Gastrocnemius medialis (tissue), 4 donors: ENCODE results near the gene ADIPOQ. TPM values are rescaled to one million over a fixed set of nuclear protein-coding genes. Genes with fewer than 3 reads are reported as not detected.
A peak's percentile ranks its signal among the peaks of the same experiment; 100 is the strongest.

ENCODE experiments used
- ATAC-seq, 2 donors: fragments of 150-250 bp; one replicate each; pipeline ENCODE4 v1.9.1; 2016
- DNase-seq, 2 donors: peaks; one replicate each; pipeline ENCODE4 v3.0.0-alpha.2; 2019
- H3K27ac ChIP-seq, 4 donors: fragments of 200-600 bp; sonication (generic); 1 replicate in 1 of 4; 2 replicates in 3 of 4; pipeline ENCODE4 v1.5.1; 2016 to 2018; ENCODE audit warnings: mild to moderate bottlenecking in 2 of 4, moderate library complexity in 1 of 4
- H3K27me3 ChIP-seq, 3 donors: fragments of 200-600 bp; sonication (generic) in 2 of 3; 1 replicate in 1 of 3; 2 replicates in 2 of 3; pipeline versions ENCODE4 v1.5.1 to v1.6.0; 2016 to 2019; ENCODE audit warnings: mild to moderate bottlenecking in 1 of 3, moderate library complexity in 1 of 3
- H3K36me3 ChIP-seq, 2 donors: fragments of 200-600 bp; sonication (generic) in 1 of 2; one replicate each; pipeline ENCODE4 v1.5.1; 2017 to 2018
- H3K4me1 ChIP-seq, 2 donors: fragments of 200-600 bp; sonication (generic) in 1 of 2; one replicate each; pipeline ENCODE4 v1.5.1; 2016 to 2017; ENCODE audit warnings: mild to moderate bottlenecking in 2 of 2
- H3K4me3 ChIP-seq, 4 donors: fragments of 200-600 bp; sonication (generic) in 3 of 4; 1 replicate in 1 of 4; 2 replicates in 3 of 4; pipeline ENCODE4 v1.5.1; 2016 to 2019; ENCODE audit warnings: mild to moderate bottlenecking in 2 of 4
- H3K9me3 ChIP-seq, 3 donors: fragments of 200-600 bp; sonication (generic) in 2 of 3; 1 replicate in 1 of 3; 2 replicates in 2 of 3; pipeline ENCODE4 v1.5.1; 2016 to 2019
- CTCF ChIP-seq, 5 experiments: fragments of 450-650 bp in 3 of 5; fragments of 200-600 bp in 2 of 5; sonication (generic) in 2 of 5; IDR thresholded peaks in 4 of 5; conservative IDR thresholded peaks in 1 of 5; 1 replicate in 4 of 5; 2 replicates in 1 of 5; pipeline ENCODE4 v1.5.1; 2016 to 2019; ENCODE audit warnings: antibody characterized with exemption in 5 of 5, mild to moderate bottlenecking in 3 of 5, moderate library complexity in 3 of 5
- POLR2A ChIP-seq, 2 donors: fragments of 450-650 bp; IDR thresholded peaks; one replicate each; pipeline ENCODE4 v1.6.1; 2017; ENCODE audit warnings: antibody characterized with exemption in 2 of 2, mild to moderate bottlenecking in 2 of 2, moderate library complexity in 2 of 2
- in situ Hi-C, 4 donors: fragments of 200-750 bp; cut with MboI; loops; one replicate each; pipeline versions ENCODE4 v1.15.0 to v1.8.0; 2017; ENCODE audit warnings: low sequenced_read_pairs in 4 of 4
- intact Hi-C: fragments of 100-400 bp; cut with DNase I; formaldehyde crosslinking; loops from one replicate; pipeline ENCODE4 v1.15.1; 2023; ENCODE audit warnings: low total_unique reads
- total RNA-seq, 4 donors: library from RNA; depleted of rRNA; stranded (reverse); fragments of >200 nt; gene quantifications; one replicate each; pipeline versions ENCODE4 v1.1.0 to v1.2.3, GENCODE V29; 2016

Gene ADIPOQ
- total RNA-seq, 4 donors from 2014 or later: 0.33 to 4.1 (median 1.8) TPM

- in situ Hi-C loops (no loop called here), intact Hi-C loops (no loop called here)
- Histone ChIP-seq H3K36me3 (no peaks in the 10 kb centered on the region), H3K4me1 (no peaks in the 10 kb centered on the region), H3K27ac (no peak overlapping the region), H3K9me3 (no peaks in the 10 kb centered on the region), H3K27me3 (no peaks in the 10 kb centered on the region), H3K4me3 (no peak overlapping the region)
- no peak for TF ChIP-seq CTCF (IDR thresholded peaks at IDR 0.05 in 4 of 5, conservative IDR thresholded peaks at IDR 0.05 in 1 of 5)
- TF ChIP-seq POLR2A (IDR thresholded peaks at IDR 0.05): no peak
- no peak for ATAC-seq
- DNase-seq: no peak
These were observed 52.9 kb downstream of the ADIPOQ start for GRCh38 chr3:186895406-186895805.

- DNase-seq (no peak), ATAC-seq (no peak)
- no peaks in the 10 kb centered on the region for H3K27me3 ChIP-seq
- H3K9me3 ChIP-seq: no peaks in the 10 kb centered on the region
- intact Hi-C loops: no loop called here
- TF ChIP-seq CTCF (IDR thresholded peaks at IDR 0.05 in 4 of 5, conservative IDR thresholded peaks at IDR 0.05 in 1 of 5) (no peak), POLR2A (IDR thresholded peaks at IDR 0.05) (no peak)
- H3K4me1 ChIP-seq: no peaks in the 10 kb centered on the region
- H3K4me3 ChIP-seq: no peak overlapping the region
- H3K36me3 ChIP-seq: no peaks in the 10 kb centered on the region
- H3K27ac ChIP-seq: no peak overlapping the region
- in situ Hi-C loops: no loop called here
These were observed 53.5 kb downstream of the ADIPOQ start for GRCh38 chr3:186896006-186896405.

GRCh38 chr3:186896875-186897274, 54.4 kb downstream of the ADIPOQ start:
- Histone ChIP-seq H3K4me1 (no peaks in the 10 kb centered on the region), H3K4me3 (no peak overlapping the region), H3K36me3 (no peaks in the 10 kb centered on the region), H3K9me3 (no peaks in the 10 kb centered on the region), H3K27me3 (no peaks in the 10 kb centered on the region), H3K27ac (no peak overlapping the region)
- no peak for TF ChIP-seq CTCF (IDR thresholded peaks at IDR 0.05 in 4 of 5, conservative IDR thresholded peaks at IDR 0.05 in 1 of 5)
- TF ChIP-seq POLR2A (IDR thresholded peaks at IDR 0.05): no peak
- ATAC-seq (no peak), DNase-seq (no peak)
- in situ Hi-C loops: no loop called here
- intact Hi-C loops: no loop called here

- TF ChIP-seq CTCF (IDR thresholded peaks at IDR 0.05 in 4 of 5, conservative IDR thresholded peaks at IDR 0.05 in 1 of 5): no peak
- TF ChIP-seq POLR2A (IDR thresholded peaks at IDR 0.05): no peak
- Histone ChIP-seq H3K27ac (peak overlapping the region in 1 of 4 donors; percentile 22), H3K4me3 (no peak overlapping the region), H3K27me3 (no peaks in the 10 kb centered on the region), H3K4me1 (no peaks in the 10 kb centered on the region), H3K9me3 (no peaks in the 10 kb centered on the region), H3K36me3 (no peaks in the 10 kb centered on the region)
- ATAC-seq: peak in 1 of 2 donors; percentile 27
- in situ Hi-C loops (no loop called here), intact Hi-C loops (no loop called here)
- no peak for DNase-seq
These were observed 58.7 kb downstream of the ADIPOQ start for GRCh38 chr3:186901135-186901734.

GRCh38 chr3:186902154-186902553, 59.6 kb downstream of the ADIPOQ start:
- ATAC-seq: no peak
- intact Hi-C loops (no loop called here), in situ Hi-C loops (no loop called here)
- Histone ChIP-seq H3K4me3 (no peak overlapping the region), H3K27me3 (no peaks in the 10 kb centered on the region), H3K4me1 (no peaks in the 10 kb centered on the region), H3K27ac (no peak overlapping the region), H3K36me3 (no peaks in the 10 kb centered on the region), H3K9me3 (no peaks in the 10 kb centered on the region)
- no peak for TF ChIP-seq CTCF (IDR thresholded peaks at IDR 0.05 in 4 of 5, conservative IDR thresholded peaks at IDR 0.05 in 1 of 5)
- no peak for TF ChIP-seq POLR2A (IDR thresholded peaks at IDR 0.05)
- no peak for DNase-seq
